ENCODE data around the gene ARMH1.

ARMH1 gene

GRCh38 chr1:44670751-44671640, 3.5 kb upstream of the ARMH1 start:
- H3K9me3 ChIP-seq (ENCODE audit: insufficient read depth, low read depth, low read length) = no peaks in the 10 kb centered on the region
- peaks cover 27% of the 10 kb centered on the region for H3K4me1 ChIP-seq (ENCODE audit: insufficient read depth, low read length, poor library complexity, severe bottlenecking)
- no peaks in the 10 kb centered on the region for H3K27me3 ChIP-seq (ENCODE audit: insufficient read depth, low read length, poor library complexity, severe bottlenecking)
- H2AFZ ChIP-seq (ENCODE audit: low read length) = no peak overlapping the region
- no peaks in the 10 kb centered on the region for H3K79me2 ChIP-seq (ENCODE audit: insufficient read depth, low read length)
- no peak overlapping the region for H3K4me2 ChIP-seq (ENCODE audit: low read depth, low read length, poor library complexity, severe bottlenecking)
- H3K9ac ChIP-seq (ENCODE audit: low read depth, low read length, poor library complexity, severe bottlenecking) = no peak overlapping the region
- H3K36me3 ChIP-seq (ENCODE audit: insufficient read depth, low read length) = no peaks in the 10 kb centered on the region
- no peak overlapping the region for H3K4me3 ChIP-seq (ENCODE audit: low read length, poor library complexity, severe bottlenecking)
- no peak for TF ChIP-seq EZH2phosphoT487 (IDR thresholded peaks at IDR 0.05; ENCODE audit: borderline replicate concordance)
- TF ChIP-seq, protein P1, sequence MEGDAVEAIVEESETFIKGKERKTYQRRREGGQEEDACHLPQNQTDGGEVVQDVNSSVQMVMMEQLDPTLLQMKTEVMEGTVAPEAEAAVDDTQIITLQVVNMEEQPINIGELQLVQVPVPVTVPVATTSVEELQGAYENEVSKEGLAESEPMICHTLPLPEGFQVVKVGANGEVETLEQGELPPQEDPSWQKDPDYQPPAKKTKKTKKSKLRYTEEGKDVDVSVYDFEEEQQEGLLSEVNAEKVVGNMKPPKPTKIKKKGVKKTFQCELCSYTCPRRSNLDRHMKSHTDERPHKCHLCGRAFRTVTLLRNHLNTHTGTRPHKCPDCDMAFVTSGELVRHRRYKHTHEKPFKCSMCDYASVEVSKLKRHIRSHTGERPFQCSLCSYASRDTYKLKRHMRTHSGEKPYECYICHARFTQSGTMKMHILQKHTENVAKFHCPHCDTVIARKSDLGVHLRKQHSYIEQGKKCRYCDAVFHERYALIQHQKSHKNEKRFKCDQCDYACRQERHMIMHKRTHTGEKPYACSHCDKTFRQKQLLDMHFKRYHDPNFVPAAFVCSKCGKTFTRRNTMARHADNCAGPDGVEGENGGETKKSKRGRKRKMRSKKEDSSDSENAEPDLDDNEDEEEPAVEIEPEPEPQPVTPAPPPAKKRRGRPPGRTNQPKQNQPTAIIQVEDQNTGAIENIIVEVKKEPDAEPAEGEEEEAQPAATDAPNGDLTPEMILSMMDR (conservative IDR thresholded peaks at IDR 0.05; ENCODE audit: low read length) = no peak
- no peaks in the 10 kb centered on the region for H3K9me2 ChIP-seq (replicated peaks; ENCODE audit: low read depth, low read length)
- H4K20me1 ChIP-seq (ENCODE audit: insufficient read depth, low read length, poor library complexity, severe bottlenecking) = no peaks in the 10 kb centered on the region
- no peaks in the 10 kb centered on the region; the same call in 1 of the 2 replicates for H3F3A ChIP-seq (ENCODE audit: low read depth)

DNA sequence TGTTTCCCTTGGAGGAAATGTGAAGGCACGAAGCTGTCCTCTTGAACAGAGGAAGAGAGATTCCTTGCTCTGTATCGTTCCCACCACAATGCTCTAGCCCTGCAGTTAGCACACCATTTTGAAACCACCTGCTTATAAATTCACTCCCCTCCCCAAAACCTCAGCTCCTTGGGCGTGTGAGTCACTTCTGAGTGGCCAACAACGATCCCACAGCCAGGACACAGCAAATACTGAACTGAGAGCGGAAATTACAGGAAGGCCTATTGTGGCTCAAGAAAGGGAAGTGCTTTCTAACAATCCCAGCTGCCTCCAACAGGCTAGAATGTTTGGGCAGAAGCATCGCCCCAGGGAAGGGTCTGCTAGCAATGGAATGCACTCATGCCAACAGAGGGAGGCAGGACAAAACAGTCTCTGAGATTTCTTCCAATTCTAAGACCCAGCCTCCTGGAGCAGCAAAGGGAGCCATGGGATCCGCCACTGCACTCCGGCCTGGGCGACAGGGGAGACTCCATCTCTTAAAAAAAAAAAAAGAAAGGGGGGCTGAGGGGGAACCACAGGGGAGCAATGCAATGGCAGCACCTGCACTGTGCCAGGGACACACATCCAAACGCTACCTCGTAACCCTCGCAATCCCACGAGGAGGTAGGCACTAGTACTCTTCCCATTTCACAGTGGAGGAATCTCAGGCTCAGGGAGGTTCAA, 2.1 kb upstream of the ARMH1 start:
- H3K4me1 ChIP-seq (ENCODE audit: insufficient read depth, low read length, poor library complexity, severe bottlenecking) = peaks cover 38% of the 10 kb centered on the region
- TF ChIP-seq EZH2phosphoT487 (IDR thresholded peaks at IDR 0.05; ENCODE audit: borderline replicate concordance) = no peak
- TF ChIP-seq, protein P1 (conservative IDR thresholded peaks at IDR 0.05; ENCODE audit: low read length) = no peak
- peak overlapping the region; percentile 79 for H3K4me3 ChIP-seq (ENCODE audit: low read length, poor library complexity, severe bottlenecking)

DNA sequence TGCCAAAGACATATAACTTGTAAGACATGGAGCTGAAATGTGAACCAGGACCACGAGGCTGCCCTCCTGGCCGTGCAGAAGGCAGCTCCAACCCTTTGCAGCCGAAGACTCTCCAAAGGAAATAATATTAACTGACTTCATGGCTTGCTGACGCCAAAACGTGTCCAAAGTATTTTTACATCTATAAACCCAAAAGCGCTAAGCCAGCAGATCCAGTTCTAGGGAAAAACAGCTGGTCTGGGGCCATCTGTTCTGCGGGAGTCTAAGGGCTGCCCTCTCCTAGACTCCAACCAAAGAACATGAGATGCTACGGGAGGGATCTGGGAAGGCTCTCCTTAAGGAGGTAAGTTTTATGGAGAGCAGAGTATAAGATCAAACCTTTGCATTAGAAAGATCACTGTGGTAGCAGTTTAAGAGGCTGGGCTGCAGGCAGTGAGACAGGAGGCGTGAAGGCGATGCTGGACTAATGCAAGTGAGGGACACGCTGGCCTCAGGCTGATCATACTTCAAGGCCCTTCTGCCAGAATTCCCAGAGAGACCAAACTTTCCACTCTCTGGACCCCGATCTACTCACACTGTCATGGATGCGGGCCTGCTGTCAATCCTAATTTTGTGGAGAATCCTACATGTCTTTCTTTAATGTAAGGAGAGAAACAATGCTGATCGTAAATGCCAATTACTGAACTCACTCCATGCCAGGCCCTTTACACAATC, 1.4 kb upstream of the ARMH1 start:
- TF ChIP-seq, protein P1 (conservative IDR thresholded peaks at IDR 0.05; ENCODE audit: low read length) = no peak
- TF ChIP-seq EZH2phosphoT487 (IDR thresholded peaks at IDR 0.05; ENCODE audit: borderline replicate concordance) = no peak
- Histone ChIP-seq H3F3A (ENCODE audit: low read depth) (no peaks in the 10 kb centered on the region), H3K9me2 (replicated peaks; ENCODE audit: low read depth, low read length) (no peaks in the 10 kb centered on the region), H3K4me2 (ENCODE audit: low read depth, low read length, poor library complexity, severe bottlenecking) (peak overlapping the region; percentile 88), H3K9ac (ENCODE audit: low read depth, low read length, poor library complexity, severe bottlenecking) (peak overlapping the region; percentile 71), H3K27me3 (ENCODE audit: insufficient read depth, low read length, poor library complexity, severe bottlenecking) (no peaks in the 10 kb centered on the region), H2AFZ (ENCODE audit: low read length) (no peak overlapping the region), H3K79me2 (ENCODE audit: insufficient read depth, low read length) (no peaks in the 10 kb centered on the region), H4K20me1 (ENCODE audit: insufficient read depth, low read length, poor library complexity, severe bottlenecking) (no peaks in the 10 kb centered on the region), H3K9me3 (ENCODE audit: insufficient read depth, low read depth, low read length) (no peaks in the 10 kb centered on the region), H3K4me3 (ENCODE audit: low read length, poor library complexity, severe bottlenecking) (peak overlapping the region; percentile 79), H3K36me3 (ENCODE audit: insufficient read depth, low read length) (no peaks in the 10 kb centered on the region), H3K4me1 (ENCODE audit: insufficient read depth, low read length, poor library complexity, severe bottlenecking) (peaks cover 38% of the 10 kb centered on the region)

More for the DNA sequence above, 2.1 kb upstream of the ARMH1 start:
- Histone ChIP-seq H3K27me3 (ENCODE audit: insufficient read depth, low read length, poor library complexity, severe bottlenecking) (no peaks in the 10 kb centered on the region), H3K9me2 (replicated peaks; ENCODE audit: low read depth, low read length) (no peaks in the 10 kb centered on the region), H3K36me3 (ENCODE audit: insufficient read depth, low read length) (no peaks in the 10 kb centered on the region), H3K9ac (ENCODE audit: low read depth, low read length, poor library complexity, severe bottlenecking) (peak overlapping the region; percentile 71), H2AFZ (ENCODE audit: low read length) (peak overlapping the region; percentile 64), H3K79me2 (ENCODE audit: insufficient read depth, low read length) (no peaks in the 10 kb centered on the region), H3K4me2 (ENCODE audit: low read depth, low read length, poor library complexity, severe bottlenecking) (peak overlapping the region; percentile 88), H4K20me1 (ENCODE audit: insufficient read depth, low read length, poor library complexity, severe bottlenecking) (no peaks in the 10 kb centered on the region), H3K9me3 (ENCODE audit: insufficient read depth, low read depth, low read length) (no peaks in the 10 kb centered on the region), H3F3A (ENCODE audit: low read depth) (no peaks in the 10 kb centered on the region)
